Fibroblast of the aortic adventitia (primary cell): ENCODE data around the gene HPN. TPM values are rescaled to one million over a fixed set of nuclear protein-coding genes. Genes with fewer than 3 reads are reported as not detected.

Experiments used
- DNase-seq: peaks from one replicate; pipeline ENCODE4 v3.0.0-alpha.2; 2010; ENCODE audit warnings: low read depth
- H3K4me3 ChIP-seq: 2 replicates; pipeline ENCODE4 v1.5.1; 2011; ENCODE audit warnings: low read depth, mild to moderate bottlenecking, control low read depth, low read length, moderate library complexity
- total RNA-seq: library from RNA; depleted of rRNA; stranded (reverse); fragments of >200 nt; gene quantifications from 2 replicates; pipeline ENCODE4 v1.2.3, GENCODE V29; 2012; ENCODE audit warnings: low replicate concordance
- TF ChIP-seq, protein P1 (sequence below): IDR thresholded peaks from 2 replicates; pipeline ENCODE4 v1.5.1; 2011; ENCODE audit warnings: mild to moderate bottlenecking, low read length, control low read depth, inconsistent platforms; ENCODE audit not compliant: insufficient read depth

HPN gene
- total RNA-seq, 1 donor: not detected

DNA sequence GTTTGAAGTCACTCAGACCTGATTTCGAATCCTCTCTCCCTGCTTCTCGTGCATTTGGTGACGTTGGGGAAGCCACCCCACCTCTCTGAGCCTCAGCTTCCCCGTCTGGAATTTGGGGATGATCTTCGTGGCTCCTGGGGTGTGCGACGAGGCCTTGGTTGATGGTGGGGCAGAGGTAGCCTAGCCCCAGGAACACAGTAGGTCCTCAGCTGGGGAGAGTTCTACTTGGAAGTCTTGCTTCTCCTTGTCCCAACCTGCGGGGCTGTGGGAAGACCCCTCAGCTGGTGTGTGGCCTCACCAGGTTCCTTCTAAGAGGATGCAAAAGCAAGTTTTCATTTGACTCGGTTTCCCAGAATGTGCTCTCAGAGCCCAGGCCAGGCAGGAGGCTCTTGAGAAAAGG, 13.1 kb downstream of the HPN start:
- H3K4me3 ChIP-seq: no peak overlapping the region
- TF ChIP-seq, protein P1, sequence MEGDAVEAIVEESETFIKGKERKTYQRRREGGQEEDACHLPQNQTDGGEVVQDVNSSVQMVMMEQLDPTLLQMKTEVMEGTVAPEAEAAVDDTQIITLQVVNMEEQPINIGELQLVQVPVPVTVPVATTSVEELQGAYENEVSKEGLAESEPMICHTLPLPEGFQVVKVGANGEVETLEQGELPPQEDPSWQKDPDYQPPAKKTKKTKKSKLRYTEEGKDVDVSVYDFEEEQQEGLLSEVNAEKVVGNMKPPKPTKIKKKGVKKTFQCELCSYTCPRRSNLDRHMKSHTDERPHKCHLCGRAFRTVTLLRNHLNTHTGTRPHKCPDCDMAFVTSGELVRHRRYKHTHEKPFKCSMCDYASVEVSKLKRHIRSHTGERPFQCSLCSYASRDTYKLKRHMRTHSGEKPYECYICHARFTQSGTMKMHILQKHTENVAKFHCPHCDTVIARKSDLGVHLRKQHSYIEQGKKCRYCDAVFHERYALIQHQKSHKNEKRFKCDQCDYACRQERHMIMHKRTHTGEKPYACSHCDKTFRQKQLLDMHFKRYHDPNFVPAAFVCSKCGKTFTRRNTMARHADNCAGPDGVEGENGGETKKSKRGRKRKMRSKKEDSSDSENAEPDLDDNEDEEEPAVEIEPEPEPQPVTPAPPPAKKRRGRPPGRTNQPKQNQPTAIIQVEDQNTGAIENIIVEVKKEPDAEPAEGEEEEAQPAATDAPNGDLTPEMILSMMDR: no peak
- DNase-seq: no peak

GRCh38 chr19:35055715-35056179, 14.2 kb downstream of the HPN start:
- DNase-seq: no peak
- H3K4me3 ChIP-seq: no peak overlapping the region
- TF ChIP-seq, protein P1: no peak

- no peak overlapping the region for H3K4me3 ChIP-seq
- TF ChIP-seq, protein P1: no peak
- no peak for DNase-seq
These were observed 15.1 kb downstream of the HPN start for GRCh38 chr19:35056513-35057063.

DNA sequence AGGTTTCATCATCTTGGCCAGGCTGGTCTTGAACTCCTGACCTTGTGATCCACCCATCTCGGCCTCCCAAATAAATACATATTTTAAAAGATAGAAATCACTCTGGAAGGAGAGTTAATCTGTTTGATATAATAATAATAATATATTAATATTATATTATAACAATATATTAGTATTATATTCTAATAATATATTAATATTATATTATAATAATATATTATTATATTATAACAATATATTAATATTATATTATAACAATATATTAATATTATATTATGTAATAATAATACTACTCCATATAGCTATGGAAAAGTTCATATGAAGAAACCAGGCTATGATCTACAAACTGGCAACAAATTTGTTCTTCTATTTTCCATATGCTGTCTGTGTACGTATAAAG, 16.8 kb downstream of the HPN start:
- TF ChIP-seq, protein P1: no peak
- no peak for DNase-seq
- no peak overlapping the region for H3K4me3 ChIP-seq

GRCh38 chr19:35059006-35059798, 17.7 kb downstream of the HPN start:
- TF ChIP-seq, protein P1: no peak
- no peak overlapping the region for H3K4me3 ChIP-seq
- no peak for DNase-seq

GRCh38 chr19:35059799-35060091, 18.2 kb downstream of the HPN start:
- TF ChIP-seq, protein P1: no peak
- H3K4me3 ChIP-seq: no peak overlapping the region
- no peak for DNase-seq
